WTC11 (cell line): Measurements from ENCODE around the gene PPM1L.

Experiments
- CBFB ChIP-seq: sonication (generic); formaldehyde crosslinking; IDR thresholded peaks from 2 replicates; pipeline ENCODE4 v1.8.1; 2022; ENCODE audit warnings: mild to moderate bottlenecking, low read depth, missing genetic modification reagents
- CREM ChIP-seq: sonication (generic); formaldehyde crosslinking; IDR thresholded peaks from 2 replicates; pipeline ENCODE4 v1.8.1; 2022; ENCODE audit warnings: mild to moderate bottlenecking, missing genetic modification reagents, moderate library complexity
- IRF2 ChIP-seq: sonication (generic); formaldehyde crosslinking; IDR thresholded peaks from 2 replicates; pipeline ENCODE4 v1.8.0; 2022; ENCODE audit warnings: low read depth, missing genetic modification reagents, borderline replicate concordance
- NFE2L1 ChIP-seq: sonication (generic); formaldehyde crosslinking; IDR thresholded peaks from 2 replicates; pipeline ENCODE4 v1.8.1; 2023; ENCODE audit warnings: missing genetic modification reagents
- SP1 ChIP-seq: sonication (generic); formaldehyde crosslinking; conservative IDR thresholded peaks from 2 replicates; pipeline ENCODE4 v1.8.1; 2022; ENCODE audit warnings: missing genetic modification reagents
- TF ChIP-seq, protein P1 (sequence below): fragments of 200-600 bp; IDR thresholded peaks from 2 replicates; pipeline ENCODE4 v1.8.0; 2022; ENCODE audit warnings: antibody characterized with exemption

DNA sequence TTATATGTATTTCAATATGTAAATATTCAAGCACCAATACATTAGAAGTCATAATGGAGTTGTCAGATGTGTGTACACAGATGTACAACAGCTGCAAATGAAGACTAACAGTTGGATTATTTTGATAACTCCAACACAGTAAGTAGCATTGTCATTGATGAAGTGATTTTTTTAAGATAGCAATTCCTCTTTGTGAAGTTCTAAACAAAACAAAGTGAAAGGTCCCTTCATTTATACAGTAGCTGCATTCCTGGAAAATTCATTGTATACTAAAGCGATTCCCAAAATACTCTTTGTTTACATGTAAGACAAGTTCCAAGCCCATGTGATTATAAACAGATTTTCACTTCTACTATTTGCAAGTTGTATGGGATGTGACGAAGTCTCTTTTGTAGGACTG, 234.4 kb downstream of the PPM1L start:
- TF ChIP-seq CREM (CRISPR knock-in tag) (no peak), IRF2 (CRISPR knock-in tag) (no peak), CBFB (no peak), SP1 (no peak), NFE2L1 (CRISPR knock-in tag) (no peak)
- TF ChIP-seq, protein P1, sequence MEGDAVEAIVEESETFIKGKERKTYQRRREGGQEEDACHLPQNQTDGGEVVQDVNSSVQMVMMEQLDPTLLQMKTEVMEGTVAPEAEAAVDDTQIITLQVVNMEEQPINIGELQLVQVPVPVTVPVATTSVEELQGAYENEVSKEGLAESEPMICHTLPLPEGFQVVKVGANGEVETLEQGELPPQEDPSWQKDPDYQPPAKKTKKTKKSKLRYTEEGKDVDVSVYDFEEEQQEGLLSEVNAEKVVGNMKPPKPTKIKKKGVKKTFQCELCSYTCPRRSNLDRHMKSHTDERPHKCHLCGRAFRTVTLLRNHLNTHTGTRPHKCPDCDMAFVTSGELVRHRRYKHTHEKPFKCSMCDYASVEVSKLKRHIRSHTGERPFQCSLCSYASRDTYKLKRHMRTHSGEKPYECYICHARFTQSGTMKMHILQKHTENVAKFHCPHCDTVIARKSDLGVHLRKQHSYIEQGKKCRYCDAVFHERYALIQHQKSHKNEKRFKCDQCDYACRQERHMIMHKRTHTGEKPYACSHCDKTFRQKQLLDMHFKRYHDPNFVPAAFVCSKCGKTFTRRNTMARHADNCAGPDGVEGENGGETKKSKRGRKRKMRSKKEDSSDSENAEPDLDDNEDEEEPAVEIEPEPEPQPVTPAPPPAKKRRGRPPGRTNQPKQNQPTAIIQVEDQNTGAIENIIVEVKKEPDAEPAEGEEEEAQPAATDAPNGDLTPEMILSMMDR = no peak
